ENCODE measurements around the gene CDC6.

CDC6 gene

DNA sequence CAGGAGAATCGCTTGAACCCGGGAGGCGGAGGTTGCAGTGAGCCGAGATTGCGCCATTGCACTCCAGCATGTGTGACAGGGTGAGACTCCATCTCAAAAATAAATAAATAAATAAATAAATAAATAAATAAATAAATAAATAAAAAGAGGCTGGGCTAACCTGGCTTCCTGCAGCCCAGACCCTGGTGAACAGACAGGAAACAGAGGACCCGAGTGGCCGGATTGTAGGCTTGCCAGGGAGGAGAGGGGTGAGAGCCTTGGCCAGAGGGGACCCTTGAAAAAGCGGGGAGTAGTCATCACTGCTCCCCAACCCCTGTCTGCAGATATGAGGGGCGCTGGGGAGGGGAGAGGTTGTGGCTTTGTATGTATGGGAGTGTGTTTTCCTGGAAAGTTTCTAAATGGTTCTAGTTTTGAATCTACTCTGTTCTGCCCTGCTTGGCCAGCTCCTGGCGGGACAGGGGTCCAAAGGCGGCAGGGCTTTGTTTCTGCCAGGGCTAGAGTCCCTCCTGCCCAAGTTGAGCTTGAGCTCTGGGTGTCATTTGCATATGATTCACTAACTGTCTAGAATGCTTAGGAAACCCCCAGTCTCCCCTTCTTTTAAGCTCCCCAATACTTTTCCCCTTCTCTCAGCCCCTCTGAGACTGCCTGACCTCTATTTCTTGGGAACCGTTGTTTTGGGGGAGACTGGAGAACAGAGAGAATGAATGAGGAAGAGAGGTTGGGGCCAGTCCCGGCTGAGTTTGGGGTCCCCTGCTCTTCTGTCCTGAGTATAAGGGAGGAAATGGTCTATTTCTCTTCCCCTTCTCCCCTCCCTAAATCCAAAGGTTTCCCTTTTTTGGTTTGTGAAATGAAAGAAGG is 37.7 kb downstream of the CDC6 start:
- no peak for DNase-seq

DNA sequence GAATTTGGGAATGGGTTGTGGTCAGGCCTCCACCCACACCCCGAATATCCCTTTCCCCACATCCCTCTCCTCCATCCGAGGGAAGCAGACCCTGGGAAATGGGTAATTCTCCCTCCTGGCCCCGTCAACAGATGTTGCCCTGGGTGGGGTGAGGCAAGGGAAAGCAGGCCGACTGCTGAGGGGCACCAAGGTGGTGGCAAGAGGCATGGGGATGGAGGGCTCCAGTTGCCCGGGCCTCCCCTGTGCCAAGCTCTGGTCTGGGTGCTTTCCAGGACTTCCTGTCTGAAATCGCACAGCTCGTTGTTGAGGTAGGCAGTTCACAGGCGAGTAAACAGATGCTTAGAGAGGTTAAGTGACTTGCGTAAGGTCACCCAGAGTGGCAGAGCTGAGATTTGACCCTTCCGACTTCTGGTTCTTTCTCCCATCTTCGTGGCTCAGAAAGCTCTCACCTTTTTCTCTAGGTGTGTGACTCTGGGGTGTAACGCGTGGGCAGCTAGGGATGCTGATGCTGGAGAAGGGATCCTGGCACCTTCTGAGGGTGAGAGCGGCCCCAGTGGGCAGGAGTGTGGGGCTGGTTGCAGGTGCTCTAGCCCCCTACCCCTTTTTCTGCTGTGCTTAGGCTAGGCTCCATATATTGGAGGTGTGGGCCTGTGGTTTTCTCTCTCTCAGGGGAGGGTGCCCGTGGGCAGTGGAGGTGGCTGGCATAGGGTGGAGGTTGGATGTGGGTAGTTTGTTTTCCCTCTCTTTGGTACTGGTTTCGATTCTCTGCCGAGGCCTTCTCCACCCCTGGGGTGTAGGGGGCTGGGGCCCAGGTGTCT is 38.5 kb downstream of the CDC6 start:
- DNase-seq = no peak

GRCh38 chr17:40326832-40327199 is 39.1 kb downstream of the CDC6 start:
- no peak for DNase-seq

DNA sequence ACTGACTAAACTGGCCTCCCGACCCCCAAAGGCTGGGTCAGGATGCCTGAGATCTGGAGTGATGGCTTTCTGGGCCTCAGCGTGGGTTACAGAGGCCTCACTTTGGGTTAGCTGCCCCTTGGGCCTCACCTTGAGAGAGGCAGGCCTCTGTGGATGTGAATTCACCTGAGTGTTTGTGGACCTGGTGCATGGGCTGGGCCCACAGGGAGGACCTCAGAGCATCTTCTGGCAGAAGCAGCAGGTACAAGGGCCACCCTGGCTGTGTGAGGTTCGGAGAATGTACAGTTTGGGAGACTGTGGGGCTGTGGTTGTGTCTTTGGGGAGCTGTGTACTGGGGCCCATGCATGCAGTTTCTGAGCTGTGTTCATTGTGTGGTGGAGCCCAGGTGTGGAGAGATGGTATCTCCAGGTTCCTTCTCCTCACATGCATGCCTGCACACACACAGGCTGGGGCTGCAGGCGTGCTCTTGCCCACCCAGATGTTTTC is 39.6 kb downstream of the CDC6 start:
- DNase-seq = no peak

DNA sequence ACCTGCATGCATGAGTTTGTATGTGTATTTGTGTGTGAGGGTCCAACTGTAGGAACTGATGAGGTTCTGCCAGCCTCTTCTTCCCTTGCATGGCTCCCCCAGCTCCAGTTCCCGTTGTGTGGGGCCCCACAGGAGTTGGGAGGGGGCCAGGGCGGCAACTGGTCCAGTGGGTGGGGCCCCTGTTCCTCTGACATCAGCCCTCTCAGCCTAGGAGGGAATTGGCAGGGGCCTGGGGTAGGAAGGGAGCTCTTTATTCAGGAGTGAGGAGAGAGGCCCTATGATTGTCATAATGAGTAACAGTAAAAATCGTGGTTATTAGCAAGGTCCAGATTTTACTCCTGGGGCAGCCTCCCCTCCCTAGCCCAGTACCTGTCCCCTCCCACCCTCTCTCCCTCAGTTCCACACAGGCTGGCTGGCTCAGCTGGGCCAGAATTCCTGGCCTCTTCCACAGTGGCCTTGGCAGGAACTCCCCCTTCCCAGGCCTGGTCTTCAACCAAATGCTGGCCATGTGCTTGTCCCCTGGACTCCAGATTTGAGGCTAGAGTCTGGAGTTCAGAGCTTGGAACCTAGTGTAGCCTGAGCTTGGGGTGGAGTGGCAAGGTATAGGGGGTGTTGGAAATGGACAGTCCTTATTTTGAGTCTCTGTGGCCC is 40.2 kb downstream of the CDC6 start:
- DNase-seq = no peak

- DNase-seq = no peak
Observed at GRCh38 chr17:40328386-40328766, 40.7 kb downstream of the CDC6 start.

GRCh38 chr17:40329839-40330794 is 42.4 kb downstream of the CDC6 start:
- DNase-seq = peak; percentile 22

GRCh38 chr17:40330850-40331470 is 43.3 kb downstream of the CDC6 start:
- DNase-seq = no peak

GRCh38 chr17:40331743-40332641 is 44.3 kb downstream of the CDC6 start:
- peak; percentile 25 for DNase-seq

DNA sequence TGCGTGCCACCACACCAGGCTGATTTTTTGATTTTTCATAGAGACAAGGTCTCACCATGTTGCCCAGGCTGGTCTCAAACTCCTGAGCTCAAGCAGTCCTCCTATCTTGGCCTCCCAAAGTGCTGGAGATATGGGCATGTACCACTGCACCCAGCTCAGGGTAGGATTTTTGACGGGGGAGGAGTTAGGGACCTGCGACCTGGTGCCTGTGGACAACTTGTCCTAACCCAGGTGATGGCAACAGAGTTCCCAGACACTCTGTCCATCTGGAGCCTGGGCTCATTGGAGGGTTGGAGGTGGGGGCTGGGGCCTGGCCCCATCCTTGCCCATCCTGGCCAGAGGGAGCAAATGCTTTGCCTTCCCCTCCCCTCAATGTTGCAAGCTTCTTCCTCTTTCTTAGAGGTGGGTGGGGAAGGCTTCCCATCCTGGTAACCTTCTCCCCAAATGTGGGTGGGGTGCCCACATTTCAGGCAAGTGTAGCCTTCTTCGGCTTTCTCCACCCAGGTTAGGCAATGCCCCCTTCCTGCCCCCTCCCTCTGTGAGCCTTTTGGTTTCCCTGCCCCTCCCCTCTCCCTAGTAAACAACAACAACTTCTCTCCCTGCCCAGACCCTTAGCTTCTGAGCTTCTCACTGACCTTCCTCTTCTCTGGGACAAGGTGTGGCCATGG is 46.2 kb downstream of the CDC6 start:
- DNase-seq = no peak

GRCh38 chr17:40335620-40336019 is 47.9 kb downstream of the CDC6 start:
- no peak for DNase-seq

DNA sequence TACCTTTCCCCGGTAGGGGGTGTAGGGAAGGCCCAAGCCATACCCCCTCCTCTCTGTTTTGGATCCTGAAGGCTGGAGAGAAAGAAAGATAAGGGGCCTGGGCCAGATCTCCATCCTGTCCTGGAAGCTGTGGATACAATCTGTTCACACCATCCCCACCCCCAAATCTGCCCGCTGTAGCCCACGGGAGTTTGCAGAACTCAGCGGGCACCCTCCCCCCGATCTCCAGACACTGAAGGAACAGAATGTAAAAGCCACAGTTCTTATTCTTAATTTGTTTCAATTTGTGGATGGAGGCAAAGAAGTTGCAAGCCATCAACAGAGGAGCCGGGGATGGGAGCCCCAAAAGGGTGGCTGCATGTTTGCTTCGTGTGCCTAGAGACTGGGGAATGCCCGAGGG is 49.7 kb downstream of the CDC6 start:
- no peak for DNase-seq

DNA sequence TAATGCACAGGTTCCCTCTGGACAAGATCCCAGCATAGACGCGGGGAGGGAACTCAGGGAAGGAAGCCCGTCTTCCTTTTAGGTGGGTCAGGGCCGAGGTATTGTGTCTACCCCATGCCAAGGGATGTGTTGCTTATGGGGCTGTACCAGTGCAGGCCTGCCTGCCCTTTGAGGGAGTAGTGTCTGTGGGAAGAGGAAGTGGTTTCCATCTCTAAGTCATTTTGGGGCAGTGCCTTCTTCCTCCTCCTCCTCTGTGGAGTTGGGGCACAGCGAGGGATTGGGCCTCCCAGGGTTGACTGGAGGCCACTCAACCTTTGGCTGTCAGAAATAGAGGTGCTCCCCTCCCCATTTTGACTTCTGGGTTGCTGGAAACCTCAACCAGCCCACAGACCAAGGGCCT is 50.4 kb downstream of the CDC6 start:
- DNase-seq = no peak

DNA sequence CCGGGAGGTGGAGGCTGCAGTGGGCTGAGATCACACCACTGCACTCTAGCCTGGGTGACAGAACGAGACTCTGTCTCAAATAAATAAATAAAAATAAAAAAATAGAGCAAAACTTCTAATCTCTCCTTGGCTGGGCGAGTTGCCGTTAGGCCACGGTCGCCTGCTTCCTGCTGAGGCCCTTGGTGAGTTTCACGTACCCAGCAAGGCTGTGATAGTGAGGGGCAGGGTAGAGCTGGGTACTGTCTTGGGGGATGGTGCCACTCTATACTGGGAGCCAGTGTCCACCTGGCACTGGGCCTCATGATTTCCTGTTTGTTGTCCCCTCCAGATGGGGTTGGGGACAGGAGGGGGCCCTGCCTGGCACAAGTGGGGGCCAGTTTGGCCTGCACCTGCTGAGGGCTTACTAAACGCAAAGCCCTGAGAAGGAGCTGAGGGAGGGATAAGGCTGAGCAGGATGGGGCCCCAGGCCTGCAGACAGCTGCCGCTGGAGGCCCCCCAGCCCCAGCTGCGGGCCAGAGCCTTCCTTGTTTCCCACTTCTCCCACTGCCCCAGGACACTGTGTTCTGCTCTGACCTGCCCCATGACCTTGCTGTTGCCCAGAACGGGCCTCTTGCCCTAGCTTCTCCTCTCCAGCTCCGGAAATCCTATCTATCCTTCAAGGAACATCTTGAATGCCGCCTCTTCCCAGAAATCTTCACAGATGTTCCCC is 51.4 kb downstream of the CDC6 start:
- no peak for DNase-seq

- DNase-seq = no peak
Observed at GRCh38 chr17:40340327-40340726, 52.6 kb downstream of the CDC6 start.

- DNase-seq = peak; percentile 90
Observed at GRCh38 chr17:40340880-40341807, 53.5 kb downstream of the CDC6 start.

GRCh38 chr17:40341808-40342503 is 54.3 kb downstream of the CDC6 start:
- DNase-seq = peak; percentile 95

Data from eye (tissue), 1 donor.